Central memory CD4-positive, alpha-beta T cell (primary cell): Measurements from ENCODE around the gene TMED7.
"Not testable (repeated sequence)": the region's sequence is repeated elsewhere in the genome, so short reads cannot be mapped to it uniquely, and the experiment has no call there.

Experiments used
- DNase-seq: peaks from one replicate; pipeline ENCODE4 v3.0.0; 2022
- total RNA-seq, 3 experiments: gene quantifications; one replicate each; lab custom pipeline; 2026; lab: John Stamatoyannopoulos, UW

Gene TMED7
- 32.6 to 91.7 (median 80.5) reads per million in 3 experiments for total RNA-seq

DNA sequence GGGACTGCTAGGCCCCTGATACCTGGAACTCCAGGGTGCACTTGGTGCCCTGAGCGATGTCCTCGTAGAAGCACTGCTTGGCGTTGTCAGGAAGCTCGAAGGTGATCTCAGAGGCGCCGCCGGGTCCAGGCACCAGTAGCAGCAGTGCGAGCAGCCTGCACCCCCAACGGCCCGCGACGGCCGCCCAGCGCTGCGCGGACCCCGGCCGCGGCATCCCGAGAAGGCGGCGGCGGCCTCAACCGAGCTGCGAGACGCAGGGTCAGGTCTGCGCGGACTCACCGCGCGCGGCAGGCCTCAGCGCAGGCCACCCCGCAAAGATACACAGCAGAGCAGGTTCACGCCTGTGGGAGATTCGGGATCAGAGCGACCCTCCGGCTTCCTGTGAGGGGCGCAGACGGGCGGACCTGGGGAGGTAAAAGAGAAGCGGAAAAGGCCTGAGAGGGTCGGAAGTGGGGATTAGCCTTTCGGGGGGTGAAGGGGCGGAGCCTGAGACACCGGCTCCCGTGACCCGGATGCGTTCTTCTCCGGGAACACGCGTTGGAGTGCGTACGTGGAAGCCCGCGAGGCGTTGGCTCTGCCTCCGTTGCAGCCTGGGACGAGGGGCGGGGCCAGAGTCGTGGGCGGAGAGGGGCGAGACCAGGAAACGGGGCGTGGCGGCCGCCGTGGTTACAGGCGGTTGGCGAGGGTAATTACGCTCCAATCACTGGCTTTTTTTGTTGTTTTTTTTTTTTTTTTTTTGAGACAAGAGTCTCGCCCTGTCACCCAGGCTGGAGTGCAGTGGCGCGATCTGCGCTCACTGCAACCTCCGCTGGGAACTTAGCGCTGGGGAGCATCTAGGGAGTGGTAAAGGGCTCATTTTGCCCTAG, at the start of gene TMED7:
TMED7 (minus strand) TSS at position 458 of the 866 bp plus-strand sequence; CDS start at position 214, 244 bp downstream.
- peak; percentile 98 for DNase-seq

- DNase-seq, result not testable (repeated sequence)
Observed at GRCh38 chr5:115674782-115675181, 48.9 kb upstream of the TMED7 start.

DNA sequence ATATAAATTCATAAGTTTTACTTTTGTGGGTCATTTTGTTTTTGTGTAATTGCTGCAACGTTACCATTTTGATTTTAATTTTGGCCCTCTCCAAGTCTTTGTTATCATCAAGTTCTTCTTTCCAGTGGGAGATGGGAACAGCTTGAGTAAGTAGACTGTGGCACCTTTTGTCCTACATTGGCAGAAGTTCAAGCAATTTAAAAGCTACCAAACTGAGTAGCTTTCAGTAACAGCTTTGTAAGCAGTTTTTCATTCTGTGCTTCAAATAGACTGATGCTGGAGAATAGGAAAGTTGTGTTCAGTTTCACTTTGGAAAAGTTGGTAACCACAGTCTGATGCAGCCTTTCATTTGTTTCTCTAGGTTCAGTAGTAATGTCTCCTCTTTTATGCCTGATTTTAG, 47.8 kb upstream of the TMED7 start:
- DNase-seq, result no peak

DNA sequence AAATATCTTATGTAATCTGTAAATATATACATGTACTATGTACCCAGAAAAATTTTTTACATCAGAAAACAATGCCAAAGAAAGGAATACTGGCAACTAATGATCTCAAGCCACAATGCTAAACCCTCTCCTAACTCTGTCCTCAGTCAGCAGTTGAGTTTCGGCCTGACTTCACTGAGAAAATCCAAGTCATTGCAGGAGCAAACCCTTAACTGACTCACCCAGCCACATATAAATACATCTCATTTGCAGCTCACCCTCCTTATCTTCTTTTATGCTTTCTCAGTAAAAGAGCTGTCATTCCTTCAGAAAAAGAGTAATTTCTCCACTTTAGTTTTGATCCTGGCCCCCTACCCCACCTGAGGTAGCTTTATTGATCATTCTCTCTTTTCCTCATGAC, 46.1 kb upstream of the TMED7 start:
- DNase-seq, result no peak

DNA sequence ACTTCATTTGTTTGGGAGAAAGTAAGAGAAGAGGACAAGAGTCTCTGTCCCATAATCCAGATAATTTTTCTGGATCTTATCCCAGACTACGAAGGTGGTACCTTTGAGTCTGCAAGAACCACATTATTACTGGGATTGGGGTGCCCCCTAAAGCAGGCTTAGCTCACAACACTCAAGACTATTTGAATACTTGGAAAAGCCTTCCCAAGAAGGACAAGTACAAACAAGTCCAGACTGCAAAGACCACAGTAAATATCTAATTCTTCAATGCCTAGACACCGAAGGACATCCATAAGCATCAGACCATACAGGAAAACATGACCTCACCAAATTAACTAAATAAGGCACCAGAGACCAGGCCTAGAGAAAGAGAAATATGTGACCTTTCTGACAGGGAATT, 40.2 kb upstream of the TMED7 start:
- DNase-seq, result no peak

- no peak for DNase-seq
Observed at GRCh38 chr5:115661563-115661962, 35.7 kb upstream of the TMED7 start.

DNA sequence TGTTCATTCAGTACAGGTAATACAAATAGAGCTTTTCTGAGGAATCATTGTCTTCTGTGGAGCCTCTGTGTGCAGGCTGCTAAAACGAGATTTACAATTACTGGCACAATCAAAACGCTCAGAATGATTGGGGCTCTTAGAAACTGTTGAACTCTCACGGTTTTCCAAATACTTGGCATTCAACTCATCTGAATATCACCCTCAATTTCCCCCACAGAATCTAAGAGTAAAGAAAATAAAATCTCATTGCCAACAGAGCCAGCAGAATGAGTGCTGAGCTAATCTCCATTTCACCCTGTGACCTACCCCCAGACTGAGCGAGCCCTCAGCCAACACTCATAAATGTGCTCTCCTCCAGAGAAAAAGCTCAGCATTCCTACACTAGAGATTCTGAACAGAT, 35.3 kb upstream of the TMED7 start:
- DNase-seq, result no peak

GRCh38 chr5:115657881-115658233, 32.0 kb upstream of the TMED7 start:
- no peak for DNase-seq

DNA sequence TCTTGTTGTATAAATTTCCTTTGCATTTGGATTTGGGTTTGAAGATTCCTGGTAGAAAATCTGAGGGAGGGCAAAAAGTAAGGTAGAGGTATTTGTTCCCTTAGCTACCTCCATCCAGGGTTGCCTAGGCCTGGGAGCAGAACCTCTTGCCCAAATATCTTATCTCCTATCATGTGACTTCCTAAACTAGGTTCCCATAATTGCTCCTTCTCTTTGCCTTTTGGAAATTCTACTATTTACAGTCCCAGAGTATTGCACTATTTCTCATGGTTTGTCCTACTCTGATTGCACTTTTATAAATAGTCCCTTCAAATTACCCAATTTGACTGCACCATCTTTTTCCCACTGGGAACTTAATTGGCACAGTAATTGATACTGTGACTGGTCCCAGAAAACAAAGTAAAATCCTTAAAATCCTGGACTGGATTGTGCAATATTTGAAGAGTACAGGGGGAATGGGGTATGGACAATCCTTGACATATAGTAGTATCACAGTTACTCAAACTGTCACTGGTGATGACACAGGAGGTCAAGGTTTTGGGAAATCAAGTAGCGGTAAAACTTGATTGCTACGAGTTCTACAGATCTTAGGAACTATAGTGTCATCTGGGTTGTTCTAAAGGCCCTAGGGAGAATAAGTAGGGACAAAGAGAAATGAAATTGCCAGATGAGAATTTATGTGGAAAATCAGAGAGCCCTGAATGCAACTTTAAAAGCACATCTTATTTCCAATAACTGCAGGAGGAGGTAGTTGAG, 31.5 kb upstream of the TMED7 start:
- DNase-seq, result no peak

DNA sequence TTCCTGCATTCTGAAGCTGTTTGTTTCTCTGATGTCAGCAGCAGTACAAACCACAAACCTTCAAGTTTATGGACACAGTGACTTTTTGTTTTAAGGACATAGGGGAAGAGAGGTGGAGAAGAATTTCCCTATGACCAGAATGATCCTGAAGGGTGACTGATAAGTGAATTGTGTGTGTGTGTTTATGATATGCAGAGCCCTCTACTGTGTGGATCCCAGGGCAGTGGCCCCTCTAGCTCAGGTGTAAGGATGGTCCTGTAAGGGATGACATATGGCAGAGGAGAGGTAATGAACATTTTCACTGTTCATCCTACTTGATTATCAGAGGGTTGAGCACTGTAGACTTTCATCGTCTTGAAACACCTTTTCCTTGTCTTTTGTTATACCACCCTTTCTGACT, 30.6 kb upstream of the TMED7 start:
- DNase-seq, result no peak

- no peak for DNase-seq
Observed at GRCh38 chr5:115655994-115656393, 30.2 kb upstream of the TMED7 start.

GRCh38 chr5:115649541-115649940, 23.7 kb upstream of the TMED7 start:
- no peak for DNase-seq

- no peak for DNase-seq
Observed at GRCh38 chr5:115648056-115648455, 22.2 kb upstream of the TMED7 start.

GRCh38 chr5:115645386-115645785, 19.6 kb upstream of the TMED7 start:
- not testable (repeated sequence) for DNase-seq

- DNase-seq, result no peak
Observed at GRCh38 chr5:115644046-115644445, 18.2 kb upstream of the TMED7 start.

GRCh38 chr5:115641948-115642347, 16.1 kb upstream of the TMED7 start:
- DNase-seq, result no peak

- DNase-seq, result no peak
Observed at GRCh38 chr5:115640274-115640673, 14.4 kb upstream of the TMED7 start.

DNA sequence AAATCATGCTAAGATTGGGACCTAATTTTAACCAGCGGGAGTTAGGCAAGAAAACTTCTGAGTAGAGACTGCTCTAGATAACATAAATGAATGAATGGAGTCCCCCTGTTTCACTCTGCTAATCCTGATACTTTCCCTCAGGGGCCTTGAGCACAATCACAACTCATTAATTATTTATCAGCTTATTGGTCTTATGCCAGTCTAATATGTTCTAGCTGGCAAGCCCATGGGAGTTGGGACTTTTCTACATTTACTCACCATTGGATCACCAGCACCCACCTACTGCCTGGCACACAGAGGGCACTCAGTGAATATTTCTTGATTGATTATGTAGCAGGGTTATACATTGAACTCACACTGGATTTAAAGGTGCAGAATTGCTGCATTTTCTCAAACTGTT, 13.5 kb upstream of the TMED7 start:
- DNase-seq, result no peak

- no peak for DNase-seq
Observed at GRCh38 chr5:115637507-115637906, 11.7 kb upstream of the TMED7 start.

- no peak for DNase-seq
Observed at GRCh38 chr5:115636008-115636407, 10.2 kb upstream of the TMED7 start.

DNA sequence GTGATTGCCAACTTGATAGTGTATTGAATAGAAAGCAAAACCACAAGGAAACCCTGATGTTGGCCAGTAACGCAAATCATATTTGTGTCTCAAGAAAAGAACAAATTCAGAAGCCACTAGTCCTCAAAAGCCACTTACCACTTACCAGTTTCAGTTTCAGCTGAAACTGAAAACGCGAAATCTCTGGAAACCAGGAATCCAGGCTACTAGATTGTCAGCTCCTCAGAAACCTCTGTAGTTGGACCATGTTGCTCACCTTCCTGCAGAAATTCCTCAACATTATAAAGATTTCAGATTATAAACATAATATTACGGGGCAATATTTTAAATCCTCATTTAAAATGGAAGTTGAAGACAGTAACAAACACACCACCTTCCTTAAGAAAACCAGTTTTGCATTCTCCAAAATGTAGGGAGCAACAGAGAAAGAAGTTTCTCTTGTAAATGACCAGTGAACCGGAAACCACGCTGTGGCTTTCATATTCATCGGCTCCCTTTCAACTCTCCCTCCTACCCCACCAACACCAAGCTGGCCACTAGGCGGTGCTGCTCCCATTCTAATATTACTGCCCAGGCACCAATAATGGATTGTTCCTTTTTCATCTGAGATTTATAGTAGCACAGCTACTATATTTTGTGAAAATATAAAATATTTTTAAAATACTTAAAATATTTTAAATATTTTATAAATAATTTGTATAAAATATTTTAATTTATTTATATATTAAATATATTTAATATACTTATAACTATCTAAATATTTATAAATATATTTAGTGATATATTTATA, 8.7 kb upstream of the TMED7 start:
- peak; percentile 66 for DNase-seq

- no peak for DNase-seq
Observed at GRCh38 chr5:115629903-115630302, 4.1 kb upstream of the TMED7 start.

- DNase-seq, result no peak
Observed at GRCh38 chr5:115627295-115627865, 1.5 kb upstream of the TMED7 start.
